Measurements from ENCODE around the gene ZNF329.
A peak's percentile ranks its signal among the peaks of the same experiment; 100 is the strongest.
"Not testable (repeated sequence)": the region's sequence is repeated elsewhere in the genome, so short reads cannot be mapped to it uniquely, and the experiment has no call there.

Gene ZNF329

GRCh38 chr19:58150328-58150921 lies at the start of gene ZNF329:
ZNF329 (minus strand) TSS chr19:58150789; CDS start chr19:58129503, 21,286 bp downstream.
- peak; percentile 90 for DNase-seq

- no peak for DNase-seq
Observed at GRCh38 chr19:58196901-58197616, 46.5 kb upstream of the ZNF329 start.

GRCh38 chr19:58183817-58184215 lies 33.2 kb upstream of the ZNF329 start:
- no peak for DNase-seq

GRCh38 chr19:58182989-58183816 lies 32.6 kb upstream of the ZNF329 start, which contains the start of gene ZNF274:
ZNF274 (plus strand) TSS chr19:58183061; CDS start chr19:58183966, 905 bp downstream.
- peak; percentile 94 for DNase-seq

- peak; percentile 91 for DNase-seq
Observed at GRCh38 chr19:58182577-58182988, 32.0 kb upstream of the ZNF329 start.

GRCh38 chr19:58181902-58182576 lies 31.4 kb upstream of the ZNF329 start:
- peak; percentile 63 for DNase-seq

GRCh38 chr19:58170860-58171259 lies 20.3 kb upstream of the ZNF329 start:
- no peak for DNase-seq

- DNase-seq = no peak
Observed at GRCh38 chr19:58166708-58167280, 16.2 kb upstream of the ZNF329 start.

- no peak for DNase-seq
Observed at GRCh38 chr19:58166268-58166667, 15.7 kb upstream of the ZNF329 start.

GRCh38 chr19:58157045-58157728 lies 6.6 kb upstream of the ZNF329 start:
- DNase-seq = no peak

- DNase-seq = peak; percentile 95
Observed at GRCh38 chr19:58154679-58155648, 4.4 kb upstream of the ZNF329 start.

GRCh38 chr19:58154287-58154678 lies 3.7 kb upstream of the ZNF329 start:
- no peak for DNase-seq

- no peak for DNase-seq
Observed at GRCh38 chr19:58153386-58153785, 2.8 kb upstream of the ZNF329 start.

GRCh38 chr19:58147475-58147874 lies 3.1 kb downstream of the ZNF329 start:
- not testable (repeated sequence) for DNase-seq

GRCh38 chr19:58145849-58146248 lies 4.7 kb downstream of the ZNF329 start:
- DNase-seq = no peak

GRCh38 chr19:58134244-58134643 lies 16.3 kb downstream of the ZNF329 start:
- no peak for DNase-seq

- DNase-seq = no peak
Observed at GRCh38 chr19:58129284-58129683, 21.3 kb downstream of the ZNF329 start.

GRCh38 chr19:58128041-58128685 lies 22.4 kb downstream of the ZNF329 start:
- DNase-seq = no peak

- DNase-seq = no peak
Observed at GRCh38 chr19:58123354-58123753, 27.2 kb downstream of the ZNF329 start.

Measured in stimulated activated CD4-positive, alpha-beta T cell treated with anti-CD3 and anti-CD28 coated beads, Interleukin-1b, Interleukin-23, amount 100 ng/mL, for 48 hours (primary cell).